D721Med (cell line): Measurements from ENCODE around the gene DGKG.

ENCODE experiments used
- DNase-seq: peaks from one replicate; pipeline ENCODE4 v3.0.0; 2011; ENCODE audit warnings: low spot score; ENCODE audit not compliant: insufficient read length
- FAIRE-seq: peaks from 2 replicates; lab custom pipeline; 2011; peaks lifted over from hg19 to GRCh38; lab: Jason Lieb, UNC
- TF ChIP-seq, protein P1 (sequence below): IDR thresholded peaks from 2 replicates; pipeline ENCODE4 v1.5.1; 2012; ENCODE audit warnings: mild to moderate bottlenecking, control low read depth; ENCODE audit not compliant: insufficient read depth; ENCODE audit errors: missing control alignments

The DGKG gene

GRCh38 chr3:186184021-186184420 lies 178.0 kb downstream of the DGKG start:
- FAIRE-seq (no peak), DNase-seq (no peak)
- TF ChIP-seq, protein P1, sequence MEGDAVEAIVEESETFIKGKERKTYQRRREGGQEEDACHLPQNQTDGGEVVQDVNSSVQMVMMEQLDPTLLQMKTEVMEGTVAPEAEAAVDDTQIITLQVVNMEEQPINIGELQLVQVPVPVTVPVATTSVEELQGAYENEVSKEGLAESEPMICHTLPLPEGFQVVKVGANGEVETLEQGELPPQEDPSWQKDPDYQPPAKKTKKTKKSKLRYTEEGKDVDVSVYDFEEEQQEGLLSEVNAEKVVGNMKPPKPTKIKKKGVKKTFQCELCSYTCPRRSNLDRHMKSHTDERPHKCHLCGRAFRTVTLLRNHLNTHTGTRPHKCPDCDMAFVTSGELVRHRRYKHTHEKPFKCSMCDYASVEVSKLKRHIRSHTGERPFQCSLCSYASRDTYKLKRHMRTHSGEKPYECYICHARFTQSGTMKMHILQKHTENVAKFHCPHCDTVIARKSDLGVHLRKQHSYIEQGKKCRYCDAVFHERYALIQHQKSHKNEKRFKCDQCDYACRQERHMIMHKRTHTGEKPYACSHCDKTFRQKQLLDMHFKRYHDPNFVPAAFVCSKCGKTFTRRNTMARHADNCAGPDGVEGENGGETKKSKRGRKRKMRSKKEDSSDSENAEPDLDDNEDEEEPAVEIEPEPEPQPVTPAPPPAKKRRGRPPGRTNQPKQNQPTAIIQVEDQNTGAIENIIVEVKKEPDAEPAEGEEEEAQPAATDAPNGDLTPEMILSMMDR, result no peak

DNA sequence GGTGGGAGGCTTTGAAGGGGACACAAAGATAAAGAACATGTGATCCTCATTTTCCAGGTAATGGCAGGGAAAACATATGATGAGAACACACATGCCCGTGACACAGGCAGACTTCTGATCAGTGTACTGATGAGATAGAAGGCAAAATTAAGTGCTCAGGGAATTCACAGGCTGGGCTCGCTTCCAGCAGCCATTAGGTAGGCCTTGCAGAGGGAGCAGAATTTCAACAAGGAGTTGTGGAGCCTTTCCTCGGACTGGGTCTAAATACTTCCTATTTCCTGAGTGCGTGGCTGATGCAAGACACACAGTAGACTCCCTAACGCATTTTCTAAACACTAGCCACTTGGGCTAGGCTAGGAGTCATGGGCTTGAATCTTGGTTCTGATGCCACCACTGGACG lies 179.2 kb downstream of the DGKG start:
- FAIRE-seq, result no peak
- TF ChIP-seq, protein P1, result no peak
- DNase-seq, result no peak

DNA sequence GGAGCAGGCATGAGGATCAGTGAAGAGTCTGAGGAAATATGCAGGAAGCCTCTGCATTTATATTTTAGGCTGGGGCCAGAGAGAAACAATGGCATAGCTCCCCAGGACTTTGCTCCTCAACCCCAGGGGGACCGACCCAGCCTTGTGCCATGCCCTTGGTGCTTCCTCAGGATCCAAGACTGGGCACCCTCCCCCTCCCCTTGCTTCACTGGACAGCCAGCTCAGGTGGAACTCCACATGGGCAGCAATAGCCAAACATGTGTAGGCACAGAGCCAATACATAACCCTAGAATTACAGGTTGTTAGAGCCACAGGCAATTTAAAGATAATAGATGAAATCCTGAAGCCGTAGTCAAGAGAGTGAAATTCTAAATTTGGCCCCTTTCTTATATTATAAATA lies 180.1 kb downstream of the DGKG start:
- TF ChIP-seq, protein P1, result no peak
- FAIRE-seq, result no peak
- no peak for DNase-seq

DNA sequence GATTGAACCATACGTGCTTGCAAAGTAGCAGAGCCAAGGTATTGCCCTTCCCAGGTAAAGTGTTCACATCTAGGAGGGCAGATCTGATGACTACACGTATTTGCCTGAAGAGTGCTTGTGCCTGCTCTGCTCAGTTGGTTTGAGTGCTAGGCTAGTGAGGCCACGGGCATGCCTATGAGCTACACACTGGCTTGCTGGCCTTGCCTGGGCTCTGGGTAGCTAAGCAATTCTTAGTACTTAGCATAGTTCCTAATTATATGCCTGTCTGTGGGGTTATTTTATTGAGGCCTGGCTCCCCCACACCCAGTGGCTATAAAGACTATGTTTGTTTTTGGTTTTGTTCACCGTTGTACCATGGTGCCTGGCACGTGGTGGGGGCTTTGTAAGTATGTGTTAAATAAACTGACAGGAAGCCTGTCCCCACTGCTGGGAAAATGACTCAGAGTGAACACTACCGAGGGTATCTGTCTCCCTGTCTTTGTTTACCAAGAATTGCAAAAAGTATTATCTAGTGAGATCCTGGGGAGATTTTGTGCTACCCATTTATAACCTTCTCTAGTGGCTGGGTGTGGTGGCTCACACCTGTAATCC lies 181.0 kb downstream of the DGKG start:
- FAIRE-seq, result no peak
- TF ChIP-seq, protein P1, result no peak
- no peak for DNase-seq

DNA sequence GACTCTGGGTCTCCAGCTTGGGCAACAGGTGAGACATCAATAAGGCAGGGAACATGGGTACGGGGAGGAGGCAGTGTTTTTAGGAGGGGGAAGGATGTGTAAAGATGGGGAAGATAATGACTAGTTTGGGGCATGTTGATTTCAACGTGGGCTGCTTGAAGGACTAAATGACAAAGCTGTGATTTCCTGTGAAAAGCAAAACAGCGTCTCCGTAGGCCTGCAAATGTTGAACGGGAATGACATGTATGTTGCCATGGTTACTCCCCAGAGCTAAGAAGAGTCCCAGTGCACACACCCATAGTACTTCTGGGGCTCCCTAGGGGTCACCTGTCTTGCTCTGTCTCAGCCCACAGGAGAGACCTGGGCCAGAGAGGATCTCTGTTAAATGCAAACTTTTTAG lies 181.9 kb downstream of the DGKG start:
- FAIRE-seq, result no peak

GRCh38 chr3:186178412-186178811 lies 183.6 kb downstream of the DGKG start:
- FAIRE-seq, result no peak
- TF ChIP-seq, protein P1, result no peak
- no peak for DNase-seq

More for the DNA sequence above, 181.9 kb downstream of the DGKG start:
- TF ChIP-seq, protein P1, result no peak
- DNase-seq, result no peak

- FAIRE-seq, result no peak
- TF ChIP-seq, protein P1, result no peak
Observed at GRCh38 chr3:186176373-186176990, 185.6 kb downstream of the DGKG start.

More at GRCh38 chr3:186176373-186176990, 185.6 kb downstream of the DGKG start:
- DNase-seq, result no peak
